ENCODE results near the gene CNOT6L. TPM values are rescaled to one million over a fixed set of nuclear protein-coding genes. Genes with fewer than 3 reads are reported as not detected.
"Not testable (repeated sequence)": the region's sequence is repeated elsewhere in the genome, so short reads cannot be mapped to it uniquely, and the experiment has no call there.

Gene CNOT6L
- 100 to 1,000 TPM; 172 to 237 (median 193) TPM for total RNA-seq
- total RNA-seq (2013): 119 TPM

GRCh38 chr4:77818602-77819403 lies at the start of gene CNOT6L:
TSS of gene CNOT6L (minus strand) at chr4:77819368. CDS start at chr4:77819308, 60 bp downstream.
- Histone ChIP-seq H3K27me3 (ENCODE audit: control insufficient read depth, insufficient read depth, low read length) (no peaks in the 10 kb centered on the region), H3K4me3 (ENCODE audit: low read length) (peak within 1 kb of the TSS; percentile 89), H3K4me1 (ENCODE audit: control insufficient read depth, insufficient read depth, low read length) (peaks cover 34% of the 10 kb centered on the region), H3K36me3 (ENCODE audit: control insufficient read depth, insufficient read depth, low read length) (no peaks in the 10 kb centered on the region), H3K27ac (ENCODE audit: low read length) (peak within 1 kb of the TSS; percentile 95), H3K9me3 (ENCODE audit: control insufficient read depth, insufficient read depth, low read length) (no peaks in the 10 kb centered on the region)
- Mint-ChIP-seq H3K4me3 (peak within 1 kb of the TSS; percentile 100), H3K36me3 (peaks cover 15% of the 10 kb centered on the region), H3K4me1 (peaks cover 66 to 74% of the 10 kb centered on the region in 2 donors), H3K9me3 (no peaks in the 10 kb centered on the region), H3K27ac (peak within 1 kb of the TSS; percentile 99 to 100), H3K27me3 (ENCODE audit: low read depth in 2 of 2) (no peaks in the 10 kb centered on the region)
- intact Hi-C loops (cut with micrococcal nuclease): loop anchor here (5.0 kb wide), 2 partner anchors 37 to 82 kb away; no protein-coding TSS in a partner anchor
- DNase-seq (peak; percentile 77 to 87), ATAC-seq (peak; percentile 8 to 26 (median 13))
- WGBS (ENCODE audit: insufficient coverage): under 1% methylated on average over 86 of the region's 89 CpGs
- TF ChIP-seq, protein P1, sequence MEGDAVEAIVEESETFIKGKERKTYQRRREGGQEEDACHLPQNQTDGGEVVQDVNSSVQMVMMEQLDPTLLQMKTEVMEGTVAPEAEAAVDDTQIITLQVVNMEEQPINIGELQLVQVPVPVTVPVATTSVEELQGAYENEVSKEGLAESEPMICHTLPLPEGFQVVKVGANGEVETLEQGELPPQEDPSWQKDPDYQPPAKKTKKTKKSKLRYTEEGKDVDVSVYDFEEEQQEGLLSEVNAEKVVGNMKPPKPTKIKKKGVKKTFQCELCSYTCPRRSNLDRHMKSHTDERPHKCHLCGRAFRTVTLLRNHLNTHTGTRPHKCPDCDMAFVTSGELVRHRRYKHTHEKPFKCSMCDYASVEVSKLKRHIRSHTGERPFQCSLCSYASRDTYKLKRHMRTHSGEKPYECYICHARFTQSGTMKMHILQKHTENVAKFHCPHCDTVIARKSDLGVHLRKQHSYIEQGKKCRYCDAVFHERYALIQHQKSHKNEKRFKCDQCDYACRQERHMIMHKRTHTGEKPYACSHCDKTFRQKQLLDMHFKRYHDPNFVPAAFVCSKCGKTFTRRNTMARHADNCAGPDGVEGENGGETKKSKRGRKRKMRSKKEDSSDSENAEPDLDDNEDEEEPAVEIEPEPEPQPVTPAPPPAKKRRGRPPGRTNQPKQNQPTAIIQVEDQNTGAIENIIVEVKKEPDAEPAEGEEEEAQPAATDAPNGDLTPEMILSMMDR (IDR thresholded peaks at IDR 0.05): no peak

DNA sequence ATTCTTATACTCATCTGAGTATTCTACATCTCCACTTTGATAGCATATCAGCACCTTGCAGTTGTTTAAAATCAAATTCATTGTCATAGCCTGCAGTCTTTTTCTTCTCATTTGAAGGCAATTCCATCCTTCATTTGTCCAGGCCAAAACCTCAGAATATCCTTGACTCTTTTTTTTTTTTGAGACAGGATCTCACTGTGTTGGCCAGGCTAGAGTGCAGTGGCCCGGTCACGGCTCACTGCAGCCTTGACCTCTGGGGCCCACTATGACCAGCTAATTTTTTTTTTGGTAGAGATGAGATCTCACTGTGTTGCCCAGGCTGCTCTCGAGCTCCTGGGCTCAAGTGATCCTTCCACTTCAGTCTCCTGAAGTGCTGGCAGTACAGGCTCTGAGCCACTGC lies 46.1 kb upstream of the CNOT6L start:
- peaks cover 58 to 74% of the 10 kb centered on the region in 2 donors for H3K4me1 Mint-ChIP-seq
- H3K27me3 Mint-ChIP-seq (ENCODE audit: low read depth in 2 of 2): no peaks in the 10 kb centered on the region
- H3K9me3 ChIP-seq (ENCODE audit: control insufficient read depth, insufficient read depth, low read length): no peaks in the 10 kb centered on the region
- ATAC-seq: no peak
- TF ChIP-seq, protein P1 (IDR thresholded peaks at IDR 0.05): no peak
- H3K4me3 Mint-ChIP-seq: no peak overlapping the region
- DNase-seq: no peak
- H3K27me3 ChIP-seq (ENCODE audit: control insufficient read depth, insufficient read depth, low read length): no peaks in the 10 kb centered on the region
- H3K36me3 Mint-ChIP-seq: peaks cover 11% of the 10 kb centered on the region
- H3K4me3 ChIP-seq (ENCODE audit: low read length): no peak overlapping the region
- H3K27ac ChIP-seq (ENCODE audit: low read length): no peak overlapping the region
- no peaks in the 10 kb centered on the region for H3K9me3 Mint-ChIP-seq
- H3K36me3 ChIP-seq (ENCODE audit: control insufficient read depth, insufficient read depth, low read length): peaks cover 8% of the 10 kb centered on the region
- intact Hi-C loops (cut with micrococcal nuclease): no loop called here
- H3K27ac Mint-ChIP-seq: peak overlapping the region; percentile 14 to 41
- peaks cover 20% of the 10 kb centered on the region for H3K4me1 ChIP-seq (ENCODE audit: control insufficient read depth, insufficient read depth, low read length)
- WGBS (ENCODE audit: insufficient coverage): 95% methylated on average over 3 of the region's 3 CpGs

DNA sequence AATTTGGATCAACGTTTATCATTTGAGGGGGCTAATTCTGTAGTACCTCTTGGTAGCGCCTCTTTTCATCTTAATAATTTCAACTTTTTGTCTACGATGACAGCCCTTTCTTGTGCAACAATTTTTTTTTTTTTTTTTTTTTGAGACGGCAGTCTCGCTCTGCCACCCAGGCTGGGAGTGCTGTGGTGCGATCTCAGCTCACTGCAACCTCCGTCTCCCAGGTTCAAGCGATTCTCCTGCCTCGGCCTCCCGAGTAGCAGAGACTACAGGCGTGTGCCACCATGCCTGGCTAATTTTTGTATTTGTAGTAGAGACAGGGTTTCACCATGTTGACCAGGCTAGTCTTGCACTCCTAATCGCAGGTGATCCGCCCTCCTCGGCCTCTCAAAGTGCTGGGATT lies 44.2 kb upstream of the CNOT6L start:
- Histone ChIP-seq H3K4me3 (ENCODE audit: low read length) (peak overlapping the region; percentile 97), H3K4me1 (ENCODE audit: control insufficient read depth, insufficient read depth, low read length) (peaks cover 20% of the 10 kb centered on the region), H3K27ac (ENCODE audit: low read length) (peak overlapping the region; percentile 100)
- H3K36me3 ChIP-seq (ENCODE audit: control insufficient read depth, insufficient read depth, low read length); H3K27me3 ChIP-seq (ENCODE audit: control insufficient read depth, insufficient read depth, low read length); H3K9me3 Mint-ChIP-seq; H3K9me3 ChIP-seq (ENCODE audit: control insufficient read depth, insufficient read depth, low read length); H3K27me3 Mint-ChIP-seq (ENCODE audit: low read depth in 2 of 2): not testable (repeated sequence)
- intact Hi-C loops (cut with micrococcal nuclease): loop anchor here (5.0 kb wide), 1 partner anchor 126 kb away; no protein-coding TSS in a partner anchor
- ATAC-seq (peak; percentile 4 to 13 (median 6)), DNase-seq (peak; percentile 43 to 53)
- H3K4me3 Mint-ChIP-seq: peak overlapping the region; percentile 94
- H3K4me1 Mint-ChIP-seq: peaks cover 51 to 62% of the 10 kb centered on the region in 2 donors
- peak overlapping the region; percentile 96 to 100 for H3K27ac Mint-ChIP-seq
- 19% methylated on average over 14 of the region's 14 CpGs for WGBS (ENCODE audit: insufficient coverage)
- peaks cover 11% of the 10 kb centered on the region for H3K36me3 Mint-ChIP-seq

DNA sequence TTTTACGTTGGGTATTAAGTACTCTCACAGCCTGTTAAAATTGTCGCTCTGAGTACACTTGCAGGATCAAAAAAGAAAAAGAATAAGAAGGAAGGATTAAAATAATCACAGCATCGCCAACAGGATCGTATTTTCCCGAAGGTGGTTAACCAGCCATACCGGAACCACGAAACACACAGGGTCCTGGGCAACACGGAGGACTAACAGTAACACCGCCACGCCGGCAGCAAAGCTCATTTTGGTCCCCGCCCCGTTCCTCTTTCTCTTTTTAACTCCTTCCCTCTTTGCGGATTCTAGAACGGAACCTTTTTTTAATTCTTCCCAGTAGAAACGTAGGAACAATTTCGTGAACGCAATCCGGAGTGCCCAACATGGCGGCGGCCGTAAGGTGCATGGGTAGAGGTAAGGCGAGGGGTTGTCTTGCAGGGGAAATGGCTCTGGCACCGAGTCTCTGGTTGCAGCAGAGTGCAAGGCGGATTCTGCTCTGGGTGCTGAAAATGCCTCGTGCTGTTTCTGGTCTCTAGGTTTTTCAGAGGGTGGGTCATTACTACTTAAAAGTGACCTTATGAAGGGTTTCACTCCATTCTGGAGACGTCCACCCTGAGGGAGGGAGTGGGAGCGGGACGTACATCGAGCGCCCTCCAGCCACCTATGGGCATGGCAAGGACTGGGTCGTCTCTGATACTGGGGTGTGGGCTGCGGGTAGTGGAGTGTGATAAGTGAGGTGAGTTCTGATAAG lies 43.5 kb upstream of the CNOT6L start, which contains the start of gene MRPL1:
Gene MRPL1, plus strand, starts transcription at position 353 of the 739 bp plus-strand sequence. Its CDS starts 19 bp downstream, at position 372.
- Histone ChIP-seq H3K4me3 (ENCODE audit: low read length) (peak within 1 kb of the TSS; percentile 97), H3K27ac (ENCODE audit: low read length) (peak within 1 kb of the TSS; percentile 100), H3K4me1 (ENCODE audit: control insufficient read depth, insufficient read depth, low read length) (peaks cover 20% of the 10 kb centered on the region), H3K36me3 (ENCODE audit: control insufficient read depth, insufficient read depth, low read length) (peaks cover 3% of the 10 kb centered on the region), H3K27me3 (ENCODE audit: control insufficient read depth, insufficient read depth, low read length) (no peaks in the 10 kb centered on the region), H3K9me3 (ENCODE audit: control insufficient read depth, insufficient read depth, low read length) (no peaks in the 10 kb centered on the region)
- Mint-ChIP-seq H3K36me3 (peaks cover 11% of the 10 kb centered on the region), H3K4me3 (peak within 1 kb of the TSS; percentile 94), H3K4me1 (peaks cover 53 to 64% of the 10 kb centered on the region in 2 donors), H3K27ac (peak within 1 kb of the TSS; percentile 96 to 100), H3K9me3 (no peaks in the 10 kb centered on the region), H3K27me3 (ENCODE audit: low read depth in 2 of 2) (no peaks in the 10 kb centered on the region)
- TF ChIP-seq, protein P1 (IDR thresholded peaks at IDR 0.05): no peak
- ATAC-seq (peak; percentile 66 to 89 (median 76)), DNase-seq (peak; percentile 80 to 96)
- 0% methylated on average over 33 of the region's 33 CpGs for WGBS (ENCODE audit: insufficient coverage)
- intact Hi-C loops (cut with micrococcal nuclease): loop anchor here (1.0 to 5.0 kb wide), 2 partner anchors 42 to 125 kb away; no protein-coding TSS in a partner anchor
